ENCODE results near the gene LNX1.

LNX1 gene

DNA sequence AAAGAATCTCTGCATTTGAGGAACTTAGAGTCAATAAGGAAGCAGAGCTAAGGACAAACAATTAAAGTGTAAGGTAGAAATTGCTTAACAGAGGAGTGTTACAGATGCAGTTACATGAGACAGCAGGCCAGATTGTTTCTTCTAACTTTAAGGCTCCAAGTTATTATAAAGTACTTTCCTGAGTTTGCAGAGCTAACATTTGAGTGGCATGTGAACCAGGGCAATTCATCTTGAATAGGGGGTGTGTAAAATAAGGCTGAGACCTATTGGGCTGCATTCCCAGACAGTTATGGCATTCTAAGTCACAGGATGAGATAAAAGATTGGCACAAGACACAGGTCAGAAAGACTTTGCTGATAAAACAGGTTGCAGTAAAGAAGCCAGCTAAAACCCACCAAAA lies 7.6 kb upstream of the LNX1 start:
- no peak for DNase-seq

DNA sequence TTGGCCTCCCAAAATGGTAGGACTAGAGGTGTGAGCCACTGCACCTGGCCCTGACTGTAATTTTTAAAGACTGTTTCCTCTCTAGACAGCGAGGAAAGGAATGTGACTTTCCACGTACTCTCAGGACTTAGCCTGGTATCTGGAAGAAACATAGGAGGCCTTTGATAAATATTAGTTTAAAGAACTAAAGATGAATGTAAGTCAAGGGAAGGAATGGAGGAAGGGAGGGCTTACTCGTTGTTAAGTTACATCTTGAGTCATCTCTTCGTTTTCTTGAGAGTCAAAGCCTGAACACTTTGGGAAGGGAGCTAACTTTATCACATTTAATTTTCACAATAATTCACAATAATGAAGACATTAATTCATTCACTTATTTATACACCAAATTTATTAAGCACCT lies 7.2 kb upstream of the LNX1 start:
- DNase-seq, result no peak

DNA sequence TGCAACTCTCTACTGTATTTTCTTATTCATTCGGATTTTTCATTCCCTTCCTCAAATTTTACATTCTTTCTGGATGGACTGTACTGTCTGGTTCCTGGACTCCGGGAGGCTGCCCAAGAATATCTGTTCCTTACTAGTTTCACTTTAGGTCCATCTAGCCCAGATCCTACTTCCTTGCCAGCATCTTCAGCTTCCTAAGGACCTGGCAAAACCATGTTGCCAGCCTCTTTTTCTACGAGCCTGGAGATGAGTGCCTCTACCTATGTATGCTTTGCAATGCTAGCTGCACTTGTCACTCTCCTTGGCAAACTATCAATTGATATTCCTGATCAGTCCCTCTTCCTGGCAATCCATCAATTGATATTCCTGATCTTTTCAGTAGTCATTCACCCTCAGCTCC lies 5.6 kb upstream of the LNX1 start:
- DNase-seq, result no peak

DNA sequence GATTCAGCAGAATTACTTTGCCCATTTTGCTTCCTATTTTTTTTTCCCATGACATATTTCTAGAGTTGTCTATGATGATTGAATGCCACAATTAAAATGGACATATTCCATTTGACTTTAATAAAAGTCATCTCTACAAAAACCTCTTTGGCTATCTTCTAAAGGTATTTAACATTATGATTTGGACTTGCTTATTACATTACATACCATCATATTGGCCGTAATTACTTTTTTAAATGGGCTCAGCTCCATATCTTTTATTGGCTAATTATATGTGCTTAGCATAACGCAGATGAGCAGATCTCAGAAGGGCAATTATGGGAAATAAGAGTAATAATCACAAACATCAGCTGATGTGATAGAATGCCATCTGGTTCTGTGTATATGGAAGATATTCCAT lies 4.5 kb upstream of the LNX1 start:
- DNase-seq, result no peak

DNA sequence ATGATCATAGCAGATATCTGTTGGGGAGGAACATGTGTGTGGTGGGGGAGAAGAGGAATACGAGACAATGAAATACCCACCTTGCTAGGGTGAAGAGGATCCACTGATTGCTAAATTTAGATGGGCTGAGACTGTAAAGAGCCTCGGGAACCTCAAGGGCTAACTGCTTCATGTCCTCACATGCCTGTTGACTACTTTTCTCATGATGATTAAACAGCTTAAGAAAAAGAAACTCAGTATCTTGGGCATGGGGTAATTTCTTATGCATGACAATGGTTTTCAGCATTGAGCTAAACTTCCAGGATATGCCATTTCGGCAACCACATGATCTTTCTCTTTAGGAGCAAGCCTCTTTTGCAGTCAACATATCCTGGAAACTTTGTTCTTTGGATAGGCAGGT lies 3.9 kb upstream of the LNX1 start:
- DNase-seq, result no peak

DNA sequence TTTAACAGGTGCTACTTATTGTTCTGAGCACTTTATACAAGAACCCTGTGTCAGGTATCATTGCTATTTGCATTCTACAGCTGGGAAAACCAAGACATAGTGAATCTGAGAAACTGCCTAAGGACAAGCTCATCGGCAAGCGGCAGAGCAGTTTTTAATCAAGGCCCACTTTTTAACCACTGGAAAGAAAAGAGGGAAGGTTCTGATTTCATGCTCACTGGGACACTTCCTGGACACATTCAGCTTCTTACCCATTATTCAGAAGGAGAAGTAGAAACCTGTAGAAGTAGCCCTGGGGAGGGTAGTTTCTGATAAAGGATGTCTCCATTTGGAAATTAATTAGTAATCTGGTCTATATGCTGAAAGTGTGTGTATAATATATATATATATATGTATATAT lies 2.5 kb upstream of the LNX1 start:
- DNase-seq, result no peak

DNA sequence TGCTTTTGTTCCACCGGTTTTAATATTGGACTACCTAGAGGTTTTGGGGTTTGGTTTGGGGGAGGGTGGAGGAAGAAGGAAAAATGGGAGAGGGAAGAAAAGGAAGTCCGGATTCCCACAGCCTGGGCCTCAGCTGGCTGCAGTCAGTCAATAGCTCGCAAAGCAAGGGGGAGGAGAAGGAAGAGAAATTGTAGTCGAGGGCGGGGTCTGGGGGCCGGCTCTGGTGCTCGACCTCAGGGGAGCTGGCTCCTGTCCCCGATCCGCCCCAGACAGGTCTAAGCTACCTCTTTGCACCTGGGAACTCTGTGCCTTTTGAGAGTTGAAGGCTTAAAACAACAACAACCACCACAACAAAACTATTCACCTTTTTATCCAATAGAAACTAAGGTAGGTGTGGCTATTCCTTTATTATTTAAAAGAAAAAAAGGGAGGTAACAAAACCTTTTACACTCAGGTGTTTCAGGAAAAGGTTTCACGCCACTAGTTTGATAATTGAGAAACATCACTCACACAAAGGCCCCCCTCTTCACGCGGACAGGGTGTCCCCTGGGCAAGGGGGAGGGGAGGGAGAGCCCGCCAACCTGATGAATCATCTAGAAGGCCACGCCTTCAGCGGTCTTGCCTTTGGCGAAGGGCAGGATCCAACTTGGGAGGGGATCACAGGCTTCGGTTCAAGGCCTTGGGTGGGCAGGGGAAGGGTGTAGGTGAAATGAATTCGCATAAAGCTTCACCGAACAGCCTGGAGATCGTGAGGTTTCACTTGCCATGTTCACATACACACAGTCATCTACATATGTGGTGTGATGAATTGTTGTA lies 1.6 kb upstream of the LNX1 start:
- no peak for DNase-seq

DNA sequence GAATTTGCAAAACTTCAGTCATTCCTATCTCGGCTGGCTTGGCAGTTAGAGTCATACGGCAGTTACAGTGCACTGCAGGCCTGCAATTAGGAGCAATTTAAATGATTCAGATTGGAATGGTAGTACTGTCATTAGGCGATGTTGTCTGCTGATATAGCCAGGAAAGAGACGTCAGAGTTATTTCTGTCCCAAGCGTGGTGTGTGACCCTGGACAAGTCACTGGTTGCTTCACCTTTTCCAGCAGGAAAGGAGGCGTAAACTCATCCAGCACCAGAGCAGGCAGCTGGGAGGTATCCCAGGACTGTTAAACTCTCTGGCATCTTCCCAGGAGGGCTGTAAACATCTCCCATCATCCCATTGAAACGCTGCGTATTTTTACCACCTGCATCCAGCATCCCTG lies 836 bp upstream of the LNX1 start:
- no peak for DNase-seq

DNA sequence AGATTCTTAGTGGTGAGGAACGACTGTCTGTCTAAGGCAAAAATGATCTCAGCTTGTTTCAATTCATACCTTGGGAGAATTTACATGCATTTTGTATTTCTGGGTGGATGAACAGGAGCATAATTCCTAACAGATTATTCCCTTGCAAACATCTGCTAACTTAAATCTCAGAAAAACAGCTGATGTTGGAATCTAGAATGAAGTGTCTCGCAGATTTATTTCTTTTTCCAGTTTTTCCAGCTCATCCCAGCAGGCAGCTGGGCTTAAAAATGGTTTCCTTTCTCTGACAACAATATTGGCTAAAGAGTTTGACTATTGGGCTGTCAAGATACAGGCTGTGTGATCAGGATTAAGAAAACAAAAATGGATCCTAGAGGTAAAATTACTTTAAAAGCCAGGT lies 1.1 kb downstream of the LNX1 start:
- no peak for DNase-seq

DNA sequence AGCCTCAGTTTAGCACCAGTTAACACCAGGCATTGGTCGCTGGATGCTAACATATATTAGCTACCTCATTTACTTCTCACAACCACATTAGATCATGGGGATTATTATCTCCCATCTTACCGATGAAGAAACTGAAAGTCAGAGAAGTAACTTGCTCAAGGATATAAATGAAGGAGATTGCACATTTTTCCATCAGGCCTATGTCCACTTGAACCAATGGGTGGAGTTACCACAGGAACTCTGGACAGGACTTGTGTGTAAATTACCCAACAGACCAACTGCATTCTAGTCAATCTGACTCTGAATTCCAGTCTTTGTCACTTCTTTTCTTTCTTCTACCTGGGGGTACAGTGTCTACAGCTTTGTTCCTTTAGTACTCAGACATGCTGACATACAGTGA lies 1.8 kb downstream of the LNX1 start:
- no peak for DNase-seq

DNA sequence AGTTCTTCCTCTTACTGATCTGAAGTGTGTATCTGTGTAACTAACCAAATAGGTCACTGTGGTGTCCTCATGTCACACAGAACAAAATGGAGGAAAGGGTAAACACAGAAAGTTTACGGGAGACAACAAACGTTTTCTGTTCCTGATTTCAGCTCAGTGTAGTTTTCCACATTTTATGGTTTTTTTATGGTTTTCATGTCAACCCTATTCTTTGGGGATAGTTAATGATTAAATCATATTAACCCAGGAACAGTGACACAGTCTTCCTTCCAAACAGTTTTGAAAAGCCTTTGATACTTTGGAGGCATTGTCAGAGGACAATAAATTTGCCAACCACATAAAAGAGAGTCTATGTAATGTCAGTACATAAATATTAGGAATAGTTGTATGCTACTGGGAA lies 4.2 kb downstream of the LNX1 start:
- no peak for DNase-seq

DNA sequence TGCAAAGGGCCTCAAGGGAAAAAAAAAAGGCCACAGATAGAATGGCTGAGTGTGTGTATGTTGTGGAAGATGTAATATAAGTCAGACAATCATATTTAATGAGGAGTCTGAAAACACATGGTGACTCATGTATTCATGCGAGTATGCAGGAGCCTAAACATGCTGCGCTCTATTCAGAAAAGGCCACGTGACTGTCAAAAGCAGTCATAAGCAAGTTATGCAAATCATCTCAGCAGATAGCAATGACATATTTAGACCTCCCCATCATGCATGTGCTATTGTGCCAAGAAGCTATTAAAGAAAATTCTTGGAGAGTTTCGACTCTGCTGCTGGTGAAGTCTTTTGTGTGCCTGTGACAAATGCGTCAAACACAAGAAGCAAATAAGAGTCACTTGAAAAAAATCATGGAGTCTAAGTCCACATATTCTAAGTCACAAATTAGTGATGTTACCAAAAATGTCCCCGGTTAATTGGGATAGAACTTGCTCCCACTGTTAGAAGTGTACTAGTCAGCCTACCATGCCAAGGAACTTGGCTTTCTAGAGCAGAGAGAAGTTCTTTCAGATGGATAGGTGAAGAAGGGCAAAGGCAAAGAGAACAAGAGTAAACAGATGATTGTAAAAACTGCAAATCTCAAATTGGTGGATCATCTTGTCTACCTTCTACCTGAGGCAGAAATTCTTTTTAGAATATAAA lies 5.0 kb downstream of the LNX1 start:
- DNase-seq, result no peak

DNA sequence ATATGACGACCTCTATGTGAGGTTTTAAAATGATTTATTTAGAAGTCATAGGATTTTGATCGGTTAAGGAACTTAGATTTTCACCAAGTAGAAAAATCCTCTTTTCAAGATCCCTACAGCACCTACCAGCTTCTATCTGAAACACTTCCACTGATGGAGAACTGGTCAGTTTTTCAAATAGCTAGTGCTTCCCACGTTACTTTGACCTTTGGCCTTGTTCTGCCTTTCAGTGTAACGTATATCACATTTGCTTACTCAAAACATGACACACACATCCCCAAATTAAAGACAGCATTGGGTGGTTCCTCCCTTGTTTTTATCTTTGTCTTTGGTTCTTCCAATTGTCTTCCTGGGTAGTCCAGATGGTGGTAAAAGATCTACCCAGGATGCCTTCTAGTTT lies 6.6 kb downstream of the LNX1 start:
- DNase-seq, result no peak

DNA sequence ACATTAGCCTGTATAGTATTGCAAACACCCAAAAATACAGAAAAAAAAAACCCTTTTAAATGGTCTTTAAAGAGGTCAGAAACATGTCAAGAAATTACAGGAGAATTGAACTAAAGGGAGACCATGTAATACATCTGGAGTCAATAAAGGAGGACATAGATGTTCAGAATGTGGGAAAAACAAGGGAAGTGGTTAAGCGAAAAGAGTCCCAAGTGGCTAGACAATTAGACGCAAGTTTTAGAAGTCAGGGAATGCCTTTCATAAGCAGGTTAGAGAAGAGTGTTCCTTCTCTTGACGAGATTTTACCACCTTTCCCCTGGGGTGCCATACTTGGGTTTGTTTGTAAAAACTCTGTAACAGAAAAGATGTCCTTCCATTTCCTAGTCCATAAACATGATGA lies 7.8 kb downstream of the LNX1 start:
- no peak for DNase-seq

DNA sequence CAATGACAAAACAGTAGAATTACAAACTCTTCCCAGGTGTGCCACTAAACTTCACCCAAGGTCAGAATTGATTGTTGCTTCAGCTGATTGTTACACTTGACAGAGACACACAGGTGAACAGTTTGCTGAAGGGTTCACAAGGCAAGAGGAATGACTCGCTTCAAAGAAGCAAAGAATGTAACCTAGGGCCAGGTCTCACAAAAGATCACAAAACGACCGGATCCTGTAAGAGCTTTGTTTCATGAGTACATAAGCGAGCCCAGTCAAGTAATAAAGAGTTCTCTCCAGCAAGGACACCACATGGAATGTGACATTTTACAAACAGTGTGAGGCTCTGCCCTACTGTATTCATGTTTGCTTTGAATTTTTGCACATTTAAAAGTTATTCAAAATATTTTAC lies 9.1 kb downstream of the LNX1 start:
- no peak for DNase-seq

DNA sequence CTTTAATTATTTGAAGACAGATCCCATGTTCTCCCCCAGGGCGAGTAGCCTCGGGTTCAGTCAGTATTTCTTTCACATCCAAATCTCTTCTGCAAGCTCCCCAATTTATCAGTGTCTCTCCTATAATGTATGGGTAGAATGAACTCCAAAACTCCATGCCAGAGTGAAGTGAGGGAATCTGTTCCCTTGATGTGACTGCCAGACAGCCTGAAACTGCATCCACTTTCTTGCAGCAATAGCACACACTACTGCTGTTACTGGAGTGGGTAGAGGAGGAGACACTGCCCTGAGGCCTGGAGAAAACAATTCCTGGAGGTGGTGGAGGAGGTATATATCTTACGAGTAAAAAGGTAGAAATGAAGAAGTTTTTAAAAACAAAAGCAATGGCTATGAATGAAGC lies 11.0 kb downstream of the LNX1 start:
- DNase-seq, result no peak

DNA sequence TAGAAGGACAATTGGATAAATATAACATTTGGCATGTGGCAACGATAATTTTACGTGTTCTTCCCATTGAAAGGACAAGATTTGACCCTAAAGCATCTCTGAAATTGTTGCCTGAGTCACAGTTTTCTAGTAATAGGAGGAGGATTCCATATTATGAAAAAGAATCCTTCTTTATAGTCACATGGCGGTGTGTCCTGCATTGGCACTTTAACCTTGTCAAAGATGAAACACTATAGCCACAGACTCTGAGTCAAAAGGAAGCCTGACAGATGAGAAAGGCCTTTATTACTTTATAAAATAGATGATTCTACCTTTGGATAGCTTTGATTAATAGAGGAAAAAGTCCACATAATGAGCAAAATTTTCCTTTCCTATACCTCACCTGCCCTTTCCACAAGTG lies 11.5 kb downstream of the LNX1 start:
- DNase-seq, result no peak

DNA sequence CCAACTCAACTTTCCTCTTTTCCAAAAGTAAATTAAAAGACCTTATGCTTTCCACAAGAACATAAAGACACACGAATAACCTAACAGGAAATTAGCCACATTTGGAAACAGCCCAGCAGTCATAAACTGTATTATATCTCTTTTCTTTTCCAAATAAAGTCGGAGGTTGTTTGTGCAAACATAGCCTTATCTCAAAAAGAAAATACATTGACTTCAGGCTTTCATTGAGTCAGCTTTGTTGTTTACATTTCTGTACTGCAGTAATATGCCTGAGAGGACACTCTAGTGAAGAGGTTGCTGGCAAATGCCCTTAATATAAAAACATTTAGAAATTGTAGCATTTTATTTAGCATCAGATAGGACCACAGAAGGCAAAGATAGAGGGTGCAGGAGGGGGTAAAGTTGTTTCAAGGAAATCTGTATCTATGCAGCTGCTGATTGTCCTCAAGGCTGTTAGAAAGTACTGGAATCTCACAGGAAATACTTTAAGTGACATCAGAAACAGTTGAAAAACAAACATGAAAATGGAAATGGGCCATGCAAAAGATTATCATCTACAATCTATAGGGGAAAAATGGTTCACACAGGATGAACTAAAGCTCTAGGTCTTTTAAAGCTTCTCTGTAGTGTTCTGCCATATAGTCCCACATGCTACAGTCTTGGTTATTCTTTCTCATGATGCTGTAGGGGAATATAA lies 14.5 kb downstream of the LNX1 start:
- DNase-seq, result no peak

DNA sequence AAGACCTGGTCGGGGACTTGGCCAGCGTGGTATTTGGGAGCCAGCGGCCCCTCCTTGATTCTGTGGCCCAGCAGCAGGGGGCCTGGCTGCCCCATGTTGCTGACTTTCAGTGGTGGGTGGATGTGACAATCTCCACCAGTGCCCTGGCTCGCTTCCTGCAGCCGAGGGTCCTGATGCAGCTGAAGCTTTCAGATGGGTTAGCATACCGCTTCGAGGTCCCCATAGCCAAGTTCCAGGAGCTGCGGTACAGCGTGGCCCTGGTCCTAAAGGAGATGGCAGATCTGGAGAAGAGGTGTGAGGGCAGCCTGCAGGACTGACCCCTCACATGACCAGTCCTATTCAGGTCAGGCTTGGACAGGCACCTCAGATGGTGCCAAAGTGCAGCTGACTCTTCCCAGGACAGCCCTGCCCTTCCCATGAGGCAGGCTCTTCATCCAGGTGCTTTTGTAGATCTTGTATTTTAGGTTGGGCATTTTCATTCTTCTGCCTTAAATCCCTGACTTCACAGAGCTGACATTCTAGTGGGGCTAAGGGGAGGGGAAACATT lies 15.1 kb downstream of the LNX1 start:
- no peak for DNase-seq

DNA sequence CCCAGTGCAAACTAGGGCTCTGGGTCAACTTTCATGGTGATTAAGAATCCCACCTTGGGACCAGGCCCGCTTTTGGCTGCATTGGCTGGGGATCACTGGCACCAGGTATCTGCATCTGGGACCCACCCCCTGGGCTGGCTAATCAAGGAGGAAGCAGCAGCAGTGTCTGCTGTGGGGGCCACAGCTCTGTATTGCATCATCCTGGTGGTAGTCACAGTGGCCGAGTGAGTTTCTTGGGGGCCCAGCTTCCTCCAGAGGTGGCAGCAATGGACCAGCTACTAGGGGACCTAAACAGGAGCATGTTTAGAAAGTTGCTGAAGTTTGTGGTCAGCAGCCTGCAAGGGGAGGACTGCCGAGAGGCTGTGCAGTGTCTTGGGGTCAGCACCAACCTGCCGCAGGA lies 15.7 kb downstream of the LNX1 start:
- DNase-seq, result no peak

DNA sequence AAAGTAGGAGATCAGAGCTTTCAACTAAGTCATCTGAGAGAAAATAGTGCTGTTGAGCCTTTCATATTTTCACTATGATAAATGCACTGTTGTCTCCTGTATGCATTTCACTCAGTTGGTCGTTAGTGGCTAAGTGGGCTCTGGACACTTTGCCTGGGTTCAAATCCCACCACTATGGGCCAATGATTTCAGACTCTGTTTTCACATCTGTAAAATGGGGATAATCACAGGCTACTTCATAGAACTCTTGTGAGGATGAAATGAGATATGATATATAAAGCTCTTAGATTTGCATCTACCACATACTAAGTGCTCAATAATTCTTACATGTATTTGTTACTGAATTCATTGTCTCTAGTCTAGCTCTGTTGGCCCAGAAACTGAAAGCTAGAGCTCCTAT lies 16.8 kb downstream of the LNX1 start:
- DNase-seq, result no peak

DNA sequence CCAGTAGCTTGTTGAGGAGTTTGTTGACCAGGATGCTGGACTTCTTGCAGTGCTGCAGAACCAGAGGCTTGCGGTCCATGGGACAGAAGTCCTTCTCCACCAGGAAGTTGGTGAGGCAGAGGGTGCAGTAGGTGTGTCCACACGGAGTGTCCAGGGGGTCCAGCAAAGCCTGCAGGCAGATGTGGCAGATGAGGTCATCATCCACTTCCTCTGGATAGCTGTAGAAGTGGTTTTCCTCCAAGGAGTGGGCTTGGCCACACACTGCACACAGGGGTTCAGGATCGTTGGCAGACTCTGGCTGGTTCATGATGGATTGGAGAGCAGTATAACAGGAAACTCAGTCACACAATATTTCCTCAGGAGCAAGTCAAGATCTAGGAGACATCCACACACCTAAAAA lies 17.6 kb downstream of the LNX1 start:
- DNase-seq, result no peak

DNA sequence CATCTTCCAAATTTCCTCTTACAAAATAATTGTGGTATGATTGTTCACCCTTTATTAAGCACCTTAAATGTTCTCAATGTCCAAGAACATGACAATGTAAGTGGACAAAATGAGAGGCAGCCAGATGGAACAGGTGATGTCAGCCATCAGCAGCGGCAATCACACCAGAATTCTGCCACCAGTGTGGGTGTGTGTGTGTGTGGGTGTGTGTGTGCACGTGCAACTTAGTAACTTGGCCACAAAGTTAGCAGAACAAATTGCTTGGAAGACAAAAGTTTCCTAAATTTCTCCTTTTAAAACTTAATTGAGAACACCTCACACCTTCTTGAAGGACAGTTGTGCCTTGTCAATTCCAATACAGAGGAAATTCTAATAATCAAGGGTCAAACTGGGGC lies 18.7 kb downstream of the LNX1 start:
- no peak for DNase-seq
